Endothelial cell of umbilical vein (primary cell): ENCODE measurements around the gene TRAPPC14.

Experiments used
- CTCF ChIP-seq, 2 donors: IDR thresholded peaks; 1 replicate in 1 of 2; 2 replicates in 1 of 2; pipeline ENCODE4 v1.5.1; 2011; ENCODE audit warnings: low read length in 2 of 2, mild to moderate bottlenecking in 2 of 2, moderate library complexity in 2 of 2, control low read depth in 1 of 2, inconsistent platforms in 1 of 2, low read depth in 1 of 2; ENCODE audit not compliant: insufficient read depth in 1 of 2; ENCODE audit errors: extremely low read depth in 1 of 2
- EZH2 ChIP-seq: IDR thresholded peaks from 2 replicates; pipeline ENCODE4 v1.6.1; 2012; ENCODE audit warnings: borderline replicate concordance, low read depth, mild to moderate bottlenecking, moderate library complexity, low read length, inconsistent platforms; ENCODE audit not compliant: severe bottlenecking
- MAX ChIP-seq: IDR thresholded peaks from 2 replicates; pipeline ENCODE4 v1.6.1; 2011; ENCODE audit not compliant: insufficient read depth, insufficient read length
- POLR2A ChIP-seq: IDR thresholded peaks from 2 replicates; pipeline ENCODE4 v1.6.1; 2012; ENCODE audit warnings: low read depth, mild to moderate bottlenecking, control low read depth, low read length
- POLR2AphosphoS5 ChIP-seq: IDR thresholded peaks from 2 replicates; pipeline ENCODE4 v1.6.1; 2012; ENCODE audit warnings: low read depth, mild to moderate bottlenecking, control low read depth, low read length, moderate library complexity; ENCODE audit not compliant: insufficient read depth

- no peak for TF ChIP-seq CTCF (IDR thresholded peaks at IDR 0.05; ENCODE audit: extremely low read depth in 1 of 2, insufficient read depth in 1 of 2, low read depth in 1 of 2, low read length in 2 of 2)
- TF ChIP-seq POLR2A = no peak
- no peak for TF ChIP-seq MAX
- TF ChIP-seq POLR2AphosphoS5 = no peak
- TF ChIP-seq EZH2 = no peak
Measured at GRCh38 chr7:100170101-100170897, 11.8 kb upstream of the TRAPPC14 start.
